Esophagus muscularis mucosa (tissue), 4 donors: ENCODE results near the gene EXOSC6. TPM values are rescaled to one million over a fixed set of nuclear protein-coding genes. Genes with fewer than 3 reads are reported as not detected.

Experiments used
- DNase-seq: peaks from one replicate; pipeline ENCODE4 v3.0.0-alpha.2; 2017; ENCODE audit errors: extremely low spot score
- H3K27ac ChIP-seq, 4 donors: fragments of 200-600 bp; sonication (generic); replicated peaks in 1 of 4; 1 replicate in 3 of 4; 2 replicates in 1 of 4; pipeline ENCODE4 v1.5.1; 2016 to 2019; ENCODE audit warnings: mild to moderate bottlenecking in 1 of 4
- H3K27me3 ChIP-seq, 4 donors: fragments of 200-600 bp; sonication (generic); one replicate each; pipeline versions ENCODE4 v1.5.1 to v1.6.0; 2016 to 2019
- H3K36me3 ChIP-seq, 4 donors: fragments of 200-600 bp; sonication (generic); one replicate each; pipeline ENCODE4 v1.5.1; 2016 to 2019
- H3K4me1 ChIP-seq, 4 donors: fragments of 200-600 bp; sonication (generic); one replicate each; pipeline ENCODE4 v1.5.1; 2016 to 2019
- H3K4me3 ChIP-seq, 4 donors: fragments of 200-600 bp; sonication (generic); 1 replicate in 2 of 4; 2 replicates in 2 of 4; pipeline ENCODE4 v1.5.1; 2016 to 2019; ENCODE audit warnings: mild to moderate bottlenecking in 4 of 4, moderate library complexity in 1 of 4
- H3K9me3 ChIP-seq, 4 donors: fragments of 200-600 bp; sonication (generic); 1 replicate in 3 of 4; 2 replicates in 1 of 4; pipeline ENCODE4 v1.5.1; 2016 to 2019
- CTCF ChIP-seq, 3 experiments: fragments of 200-600 bp in 2 of 3; fragments of 450-650 bp in 1 of 3; sonication (generic) in 2 of 3; IDR thresholded peaks; one replicate each; pipeline ENCODE4 v1.5.1; 2017 to 2019; ENCODE audit warnings: antibody characterized with exemption in 3 of 3, mild to moderate bottlenecking in 2 of 3, moderate library complexity in 1 of 3
- EP300 ChIP-seq: sonication (generic); formaldehyde crosslinking; IDR thresholded peaks from one replicate; pipeline ENCODE4 v1.6.1; 2017; ENCODE audit warnings: antibody characterized with exemption
- POLR2A ChIP-seq: fragments of 450-650 bp; IDR thresholded peaks from one replicate; pipeline ENCODE4 v1.6.1; 2017; ENCODE audit warnings: antibody characterized with exemption, moderate library complexity, mild to moderate bottlenecking, low read depth
- POLR2AphosphoS5 ChIP-seq, 2 donors: sonication (generic); formaldehyde crosslinking; IDR thresholded peaks; one replicate each; pipeline ENCODE4 v1.6.1; 2017; ENCODE audit warnings: antibody characterized with exemption in 2 of 2
- WGBS: methylation state at CpG from one replicate; pipeline ENCODE4 v1.1.5; 2018; 5-methylcytosine and 5-hydroxymethylcytosine counted together
- intact Hi-C: fragments of 100-400 bp; cut with DNase I; formaldehyde crosslinking; loops from one replicate; pipeline ENCODE4 v1.15.1; 2023
- total RNA-seq, 4 donors: library from RNA; depleted of rRNA; stranded (reverse); fragments of >200 nt; gene quantifications; one replicate each; pipeline versions ENCODE4 v1.1.0 to v1.2.1, GENCODE V29; 2016

EXOSC6 gene
- total RNA-seq, 4 donors from 2014 or later, result 17.0 to 38.0 (median 30.6) TPM

- Histone ChIP-seq H3K4me3 (no peak overlapping the region), H3K27me3 (no peaks in the 10 kb centered on the region), H3K27ac (no peak overlapping the region), H3K9me3 (no peaks in the 10 kb centered on the region), H3K36me3 (peaks cover 68 to 80% (median 79%) of the 10 kb centered on the region in 4 donors), H3K4me1 (peaks cover 9 to 18% (median 15%) of the 10 kb centered on the region in 4 donors)
- intact Hi-C loops, result loop anchor here (10.0 kb wide), 1 partner anchor 90 kb away; no protein-coding TSS in a partner anchor
- 91% methylated on average over 12 of the region's 12 CpGs for WGBS
- DNase-seq, result no peak
- TF ChIP-seq CTCF (IDR thresholded peaks at IDR 0.05) (no peak), POLR2AphosphoS5 (IDR thresholded peaks at IDR 0.05) (no peak), EP300 (no peak), POLR2A (no peak)
Measured at GRCh38 chr16:70254965-70255286, 3.2 kb upstream of the EXOSC6 start.

DNA sequence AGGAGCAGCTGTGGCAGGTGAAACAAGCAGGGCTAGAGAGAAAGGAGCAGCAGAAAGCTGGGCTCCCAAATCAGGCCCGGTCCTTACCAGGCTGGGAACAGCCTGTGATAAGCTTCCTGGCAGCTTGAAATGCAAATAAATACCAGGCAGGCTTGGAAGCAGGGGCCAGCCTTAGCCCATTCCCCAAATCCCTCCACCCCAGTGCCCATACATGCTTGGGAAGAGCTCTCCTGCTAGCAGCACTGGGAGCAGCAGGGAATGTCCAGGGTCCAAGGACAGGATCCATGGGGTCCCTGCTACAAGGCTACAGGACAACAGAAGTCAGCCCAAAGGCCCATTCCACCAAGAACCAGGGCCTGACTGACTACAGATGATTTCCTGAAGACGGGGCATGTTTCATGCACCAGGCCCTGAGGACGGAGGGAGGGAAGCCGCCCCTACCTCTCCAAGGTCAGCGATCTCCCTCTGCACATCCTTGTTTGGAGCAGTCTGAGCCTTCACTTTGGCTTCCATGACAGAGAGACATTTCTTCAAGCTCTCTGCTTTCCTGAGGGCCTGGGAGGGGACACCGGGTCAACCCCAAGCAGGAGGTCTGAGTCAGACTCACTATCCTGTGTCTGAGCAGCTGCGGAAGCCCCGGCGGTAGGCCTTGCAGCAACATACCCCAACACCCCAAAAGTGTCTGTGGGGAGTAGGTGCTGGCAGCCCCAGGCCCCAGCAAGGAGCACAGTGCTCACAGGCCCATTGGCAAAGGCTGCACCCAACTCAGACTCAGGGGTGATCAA lies 2.6 kb upstream of the EXOSC6 start:
- H3K4me3 ChIP-seq, result no peak overlapping the region
- WGBS, result 96% methylated on average over 5 of the region's 9 CpGs
- intact Hi-C loops, result loop anchor here (10.0 kb wide), 1 partner anchor 90 kb away; no protein-coding TSS in a partner anchor
- TF ChIP-seq POLR2A (no peak), EP300 (no peak), POLR2AphosphoS5 (IDR thresholded peaks at IDR 0.05) (no peak), CTCF (IDR thresholded peaks at IDR 0.05) (no peak)
- no peaks in the 10 kb centered on the region for H3K27me3 ChIP-seq
- no peak for DNase-seq
- peak overlapping the region in 1 of 4 donors; percentile 10 for H3K27ac ChIP-seq
- peaks cover 15 to 24% (median 21%) of the 10 kb centered on the region in 4 donors for H3K4me1 ChIP-seq
- peaks cover 63 to 74% (median 74%) of the 10 kb centered on the region in 4 donors for H3K36me3 ChIP-seq
- no peaks in the 10 kb centered on the region for H3K9me3 ChIP-seq

DNA sequence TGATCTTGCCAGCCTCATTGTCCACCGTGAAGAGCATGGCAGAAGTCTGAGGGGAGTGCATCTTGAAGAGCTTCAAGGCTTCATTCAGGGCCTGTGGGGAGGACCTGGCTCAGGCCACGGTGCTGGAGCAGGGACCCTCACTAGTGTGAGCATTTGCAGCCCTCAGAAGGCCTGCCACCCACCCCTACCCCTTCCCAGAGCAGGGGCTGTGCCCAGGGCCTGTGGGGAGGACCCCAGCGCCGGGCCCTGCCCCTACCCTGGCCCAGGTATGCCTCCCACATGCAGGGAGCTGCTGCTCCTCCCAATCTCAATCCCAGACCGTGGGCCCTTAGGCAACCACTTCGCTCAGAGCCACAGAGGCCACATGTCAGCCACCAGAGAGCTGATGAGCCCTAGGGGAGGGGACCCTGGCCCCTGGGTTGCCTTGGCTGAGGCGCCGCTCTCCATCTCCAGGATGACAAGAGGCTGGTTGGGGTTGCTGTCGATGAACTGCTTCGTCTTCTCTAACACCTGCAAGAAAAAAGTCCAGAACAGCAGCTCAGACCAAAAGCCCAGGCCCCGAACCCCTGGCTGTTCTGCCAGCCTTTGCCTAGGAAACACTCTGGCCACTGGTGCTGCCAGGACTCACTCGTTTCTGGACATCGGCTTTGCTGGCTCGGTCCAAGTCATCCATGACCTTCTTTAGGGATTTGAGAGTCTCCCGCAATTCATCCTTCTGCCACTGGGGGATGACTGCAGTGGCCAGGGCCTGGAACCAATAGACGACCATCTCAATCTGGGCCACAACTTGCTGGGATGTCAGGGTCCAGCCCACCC lies 1.8 kb upstream of the EXOSC6 start:
- peaks cover 55 to 66% (median 65%) of the 10 kb centered on the region in 4 donors for H3K36me3 ChIP-seq
- no peaks in the 10 kb centered on the region for H3K9me3 ChIP-seq
- intact Hi-C loops, result loop anchor here (10.0 kb wide), 1 partner anchor 89 kb away; no protein-coding TSS in a partner anchor
- TF ChIP-seq POLR2A, result no peak
- peak; percentile 13 to 51 (median 24) for TF ChIP-seq CTCF (IDR thresholded peaks at IDR 0.05)
- TF ChIP-seq EP300, result no peak
- no peak for TF ChIP-seq POLR2AphosphoS5 (IDR thresholded peaks at IDR 0.05)
- no peaks in the 10 kb centered on the region for H3K27me3 ChIP-seq
- H3K27ac ChIP-seq, result no peak overlapping the region
- DNase-seq, result no peak
- H3K4me3 ChIP-seq, result no peak overlapping the region
- 77% methylated on average over 14 of the region's 16 CpGs for WGBS
- peaks cover 20 to 33% (median 28%) of the 10 kb centered on the region in 4 donors for H3K4me1 ChIP-seq

GRCh38 chr16:70252355-70252988 lies 732 bp upstream of the EXOSC6 start:
- 90% methylated on average over 15 of the region's 21 CpGs for WGBS
- Histone ChIP-seq H3K4me1 (peaks cover 20 to 38% (median 32%) of the 10 kb centered on the region in 4 donors), H3K27me3 (no peaks in the 10 kb centered on the region), H3K4me3 (no peak overlapping the region), H3K9me3 (no peaks in the 10 kb centered on the region), H3K27ac (peak overlapping the region in 3 of 4 donors; percentile 90 to 94 (median 94)), H3K36me3 (peaks cover 44 to 56% (median 55%) of the 10 kb centered on the region in 4 donors)
- intact Hi-C loops, result loop anchor here (10.0 kb wide), 1 partner anchor 88 kb away; no protein-coding TSS in a partner anchor
- TF ChIP-seq POLR2A (no peak), POLR2AphosphoS5 (IDR thresholded peaks at IDR 0.05) (no peak), CTCF (IDR thresholded peaks at IDR 0.05) (peak in 1 of 3 experiments; percentile 37)
- DNase-seq, result no peak
